ENCODE results near the gene CNTN2.

- TF ChIP-seq CTCF (conservative IDR thresholded peaks at IDR 0.05) (no peak), ZFX (IDR thresholded peaks at IDR 0.05) (no peak)
Measured at GRCh38 chr1:205061227-205061626, 18.2 kb downstream of the CNTN2 start.
